GM19463 (cell line): ENCODE data around the gene ISOC2.

Source experiments
- ATAC-seq: cut with Tn5 transposase; IDR thresholded peaks from one replicate; pipeline ENCODE4 v1.9.1; 2021; ENCODE audit warnings: mild to moderate bottlenecking, moderate library complexity; ENCODE audit not compliant: unreplicated experiment

The ISOC2 gene

GRCh38 chr19:55479451-55480230, 18.2 kb upstream of the ISOC2 start:
- ATAC-seq, result no peak

DNA sequence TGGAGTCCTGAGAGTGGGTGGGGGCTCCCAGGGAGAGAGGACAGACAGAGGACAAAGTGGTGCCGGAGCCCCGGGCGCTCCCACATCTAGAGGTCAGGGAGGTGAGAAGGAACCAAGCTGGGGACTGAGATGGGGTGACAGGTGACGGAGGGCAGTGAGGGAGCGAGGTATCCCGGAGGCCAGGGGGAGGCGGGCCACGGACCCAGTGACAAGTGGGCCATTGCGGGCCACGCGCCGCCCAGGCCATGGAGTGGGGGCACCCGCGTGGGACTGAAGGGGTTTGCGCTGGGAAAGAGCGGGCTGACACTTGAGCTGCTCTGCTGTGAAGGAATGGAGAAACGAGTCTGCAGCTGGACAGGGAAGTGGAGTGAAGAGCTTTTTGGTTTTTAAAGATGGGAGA, 17.6 kb upstream of the ISOC2 start:
- ATAC-seq, result no peak

GRCh38 chr19:55478364-55478763, 16.9 kb upstream of the ISOC2 start:
- ATAC-seq, result no peak

DNA sequence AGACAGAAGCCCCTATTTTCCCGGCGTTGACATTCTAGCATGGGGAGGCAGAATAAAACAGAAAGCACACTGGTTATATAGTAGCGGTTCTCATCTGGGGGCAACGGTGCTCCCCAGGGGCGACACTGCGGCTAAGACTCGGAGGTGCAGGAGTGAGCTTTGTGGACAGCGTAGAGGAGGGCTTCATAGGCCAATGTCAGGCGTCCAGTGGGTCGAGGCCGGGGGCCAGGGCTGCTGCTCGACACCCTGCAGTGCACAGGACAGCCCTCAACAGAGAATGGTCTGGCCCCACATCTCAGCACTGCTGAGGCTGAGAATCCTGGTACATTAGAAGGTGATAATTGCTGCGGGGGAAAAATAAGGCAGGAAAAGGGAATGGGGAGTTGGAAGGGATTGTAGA, 16.5 kb upstream of the ISOC2 start:
- no peak for ATAC-seq

DNA sequence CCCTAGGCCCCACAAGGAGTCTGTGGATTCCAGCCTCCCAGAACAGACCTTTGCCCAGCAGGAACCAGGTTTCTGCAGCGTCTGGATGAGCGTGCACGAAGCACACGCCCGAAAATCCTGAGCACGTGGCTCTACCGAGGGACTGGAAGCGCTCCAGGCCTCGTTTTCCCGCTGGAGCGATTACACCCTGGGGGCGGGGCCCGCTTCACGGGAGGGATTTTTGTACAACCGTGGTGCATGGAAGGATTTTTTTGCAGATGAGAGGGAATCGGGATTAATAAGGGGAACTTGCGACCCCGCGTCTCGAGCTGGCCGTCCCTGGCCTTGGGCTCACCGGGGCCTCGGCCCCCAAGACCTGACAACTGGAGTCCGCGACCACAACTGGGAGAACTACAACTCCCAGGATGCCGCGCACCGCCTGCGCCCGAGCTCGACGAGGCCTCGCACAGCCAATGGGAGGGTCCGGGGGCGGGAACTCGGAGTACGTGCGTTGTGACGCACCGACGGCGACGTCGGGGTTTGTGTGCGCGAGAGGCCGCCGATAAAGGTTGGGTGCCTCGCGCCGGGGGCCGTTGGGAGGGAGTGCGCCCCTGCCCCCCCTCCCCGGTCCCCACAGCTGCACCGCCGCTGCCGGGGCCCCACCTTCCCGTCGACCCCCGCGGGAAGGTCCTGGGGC, 14.8 kb upstream of the ISOC2 start, which contains the start of gene ZNF628:
ZNF628 (plus strand) TSS at position 518 of the 676 bp plus-strand sequence. CDS start 3,294 bp downstream, outside the sequence.
- peak; percentile 92 for ATAC-seq

- ATAC-seq, result no peak
Measured at GRCh38 chr19:55474269-55475265, 13.1 kb upstream of the ISOC2 start.

DNA sequence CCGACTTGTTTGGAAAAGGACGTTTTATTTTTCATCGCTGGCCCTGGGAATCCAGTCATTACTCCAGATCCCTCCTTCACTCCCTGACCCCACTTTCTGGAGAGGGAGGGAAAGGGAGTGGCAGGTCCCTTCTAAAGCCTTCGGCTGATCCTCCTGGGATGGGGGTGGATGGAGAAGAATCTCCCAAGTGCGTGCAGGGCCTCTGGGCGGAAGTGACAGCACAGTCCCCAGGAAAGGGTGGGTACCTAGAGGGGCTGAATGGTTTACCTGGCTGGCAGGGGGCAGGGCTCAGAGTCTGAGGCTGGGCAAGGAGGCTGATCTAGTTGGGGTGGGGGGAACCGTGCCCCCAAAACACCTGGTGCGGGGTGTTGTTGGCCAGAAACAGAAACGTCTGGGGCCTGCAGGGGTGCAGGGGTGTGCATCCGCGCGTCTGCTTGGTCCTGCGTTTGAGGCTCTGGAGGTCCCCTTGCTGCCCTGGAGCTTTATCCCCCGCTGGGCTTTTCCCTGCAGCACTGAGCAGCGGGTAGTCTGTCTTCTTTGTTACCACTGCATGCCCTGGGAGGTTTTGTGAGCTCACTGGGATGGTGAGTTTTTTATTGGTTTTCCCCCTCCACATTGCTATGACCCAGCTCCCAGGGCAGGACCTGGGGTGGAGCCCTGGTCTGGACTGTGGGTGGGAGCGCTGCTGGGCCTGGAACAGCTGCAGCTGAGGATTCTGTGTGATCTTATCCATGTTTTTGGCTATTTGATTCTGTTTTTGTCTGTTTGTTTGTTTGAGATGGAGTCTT, 12.0 kb upstream of the ISOC2 start:
- no peak for ATAC-seq

GRCh38 chr19:55472463-55472862, 11.0 kb upstream of the ISOC2 start:
- ATAC-seq, result no peak

DNA sequence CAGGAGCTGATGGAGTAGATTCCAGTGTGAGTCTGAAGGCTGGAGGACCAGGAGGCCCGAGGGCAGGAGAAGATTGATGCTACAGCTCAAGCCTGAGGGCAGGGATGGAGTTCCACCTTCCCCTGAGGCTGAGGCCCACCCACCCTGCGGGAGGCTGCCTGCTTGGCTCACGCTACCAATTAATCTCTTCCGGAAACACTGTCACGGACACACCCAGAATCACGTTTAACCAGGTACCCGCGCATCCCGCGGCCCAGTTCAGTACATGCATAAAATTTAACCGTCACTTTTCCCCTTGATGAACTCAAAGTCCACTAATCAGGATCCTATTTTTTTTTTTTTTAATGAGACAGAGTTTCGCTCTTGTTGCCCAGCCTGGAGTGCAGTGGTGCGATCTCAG, 9.8 kb upstream of the ISOC2 start:
- no peak for ATAC-seq

DNA sequence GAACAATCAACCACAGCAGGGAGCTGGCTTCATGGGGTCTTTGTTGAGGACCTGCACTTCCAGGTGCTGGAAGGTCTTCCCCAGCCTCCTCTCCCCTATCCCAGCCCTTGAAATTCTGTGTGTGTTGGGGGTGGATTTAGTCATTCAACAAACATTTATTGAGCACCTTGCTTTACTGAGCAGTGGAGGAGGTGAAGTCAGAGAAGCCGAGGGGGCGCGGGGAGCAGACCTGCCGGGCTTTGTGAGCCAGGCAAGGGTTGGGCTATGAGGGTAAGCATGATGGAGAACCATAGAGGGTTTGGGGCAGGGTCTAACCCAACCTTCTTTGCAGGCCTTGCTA, 6.6 kb upstream of the ISOC2 start:
- no peak for ATAC-seq

DNA sequence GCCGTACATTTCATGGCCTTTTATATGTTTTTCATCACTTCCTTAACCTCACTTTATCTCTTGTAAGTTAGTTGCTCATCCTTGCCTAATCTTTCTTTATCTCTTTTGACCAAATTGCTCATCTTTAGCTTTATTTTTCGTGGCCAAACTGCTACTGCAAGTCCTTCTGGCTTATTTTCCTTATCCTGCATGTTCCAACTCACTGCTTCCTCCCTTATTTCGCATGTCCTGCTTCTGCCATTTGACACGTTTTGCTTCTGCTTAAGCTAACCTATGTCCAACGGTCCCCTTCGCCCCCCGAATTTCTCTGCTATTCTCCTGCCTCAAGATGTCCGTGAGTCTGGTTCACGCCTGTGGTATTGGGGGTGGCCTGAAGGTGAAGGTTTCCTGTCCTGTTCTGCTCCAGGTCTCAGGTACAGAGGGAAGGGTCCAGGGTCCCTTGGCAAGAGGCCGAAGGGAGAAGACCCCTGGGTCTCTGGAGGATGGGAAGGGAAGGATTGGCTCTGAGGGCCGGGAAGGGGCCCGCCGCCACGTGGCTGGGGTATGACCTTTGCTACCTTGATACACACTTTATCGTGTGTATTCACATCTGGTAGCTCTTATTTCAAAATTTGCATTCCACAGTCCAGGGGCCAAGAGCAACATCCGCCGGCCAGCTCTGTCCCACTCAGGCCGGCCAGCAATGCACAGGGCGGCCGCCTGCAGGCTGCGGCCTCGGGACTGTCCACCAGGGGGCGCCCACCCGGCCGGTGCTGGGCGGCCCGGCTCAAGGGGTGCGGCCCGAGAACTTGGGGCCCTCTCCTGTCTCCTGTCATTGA, 6.0 kb upstream of the ISOC2 start:
- ATAC-seq, result no peak

DNA sequence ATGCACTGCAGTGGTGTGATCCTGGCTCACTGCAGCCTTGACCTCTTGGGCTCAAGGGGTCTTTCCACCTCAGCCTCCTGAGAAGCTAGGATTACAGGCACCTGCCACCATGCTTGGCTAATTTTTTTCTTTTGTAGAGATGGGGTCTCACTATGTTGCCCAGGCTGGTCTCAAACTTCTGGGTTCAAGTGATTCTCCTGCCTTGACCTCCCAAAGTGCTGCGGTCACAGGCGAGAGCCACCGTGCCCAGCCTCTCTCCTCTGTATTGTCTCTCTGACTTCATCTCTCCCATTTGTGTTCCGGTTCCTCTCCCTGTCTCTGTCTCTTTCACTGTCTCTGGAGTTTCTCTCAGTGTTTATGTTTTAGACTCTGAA, 4.8 kb upstream of the ISOC2 start:
- ATAC-seq, result no peak

GRCh38 chr19:55465460-55466240, 4.2 kb upstream of the ISOC2 start:
- no peak for ATAC-seq

GRCh38 chr19:55464662-55465054, 3.2 kb upstream of the ISOC2 start, which contains the start of gene C19orf85:
C19orf85 (minus strand) TSS chr19:55464751; CDS start chr19:55464554, 197 bp downstream.
- no peak for ATAC-seq

GRCh38 chr19:55464039-55464661, 2.7 kb upstream of the ISOC2 start:
- no peak for ATAC-seq

DNA sequence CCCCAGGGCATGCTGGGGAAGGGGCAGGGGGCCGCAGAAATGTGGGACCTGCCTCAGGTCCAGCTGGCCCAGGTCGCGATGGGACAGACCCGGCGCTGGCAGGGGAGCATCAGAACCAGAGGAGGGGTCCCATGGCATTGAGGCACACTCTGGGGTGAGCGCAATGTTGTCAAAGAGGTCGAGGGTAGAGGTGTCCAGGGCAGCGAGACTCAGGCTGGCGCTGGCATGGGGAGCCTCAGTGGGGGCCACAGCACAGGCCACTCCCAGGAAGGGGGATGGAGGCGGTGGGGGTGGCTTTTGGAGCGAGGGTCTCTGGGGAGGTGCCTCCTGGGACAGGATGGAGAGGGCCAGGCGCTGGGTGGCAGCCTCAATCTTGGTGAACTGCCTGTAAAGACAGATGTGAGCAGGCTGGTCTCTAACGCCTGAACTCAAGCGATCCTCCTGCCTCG, 2.2 kb upstream of the ISOC2 start:
- no peak for ATAC-seq

DNA sequence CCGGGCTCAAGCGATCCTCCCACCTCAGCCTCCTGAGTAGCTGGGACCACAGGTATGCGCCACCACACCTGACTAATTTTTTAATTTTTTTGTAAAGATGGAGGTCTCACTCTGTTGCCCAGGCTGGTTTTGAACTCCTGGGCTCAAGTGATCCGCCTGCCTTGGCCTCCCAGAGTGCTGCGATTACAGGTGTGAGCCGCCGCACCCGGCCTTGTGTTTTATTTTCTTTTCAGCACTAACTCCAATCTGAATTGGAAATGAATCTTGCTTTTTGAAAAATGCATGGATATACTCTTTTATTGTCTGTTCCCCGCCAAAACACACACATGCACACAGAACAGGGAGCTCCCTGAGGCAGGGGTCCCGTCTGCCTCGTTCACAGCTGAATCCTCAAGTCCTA, 1.3 kb upstream of the ISOC2 start:
- ATAC-seq, result no peak

- no peak for ATAC-seq
Measured at GRCh38 chr19:55461974-55462626, 658 bp upstream of the ISOC2 start.
